Neural cell (in vitro differentiated cells): ENCODE data around the gene ACTA2. TPM values are rescaled to one million over a fixed set of nuclear protein-coding genes. Genes with fewer than 3 reads are reported as not detected.

Experiments
- H2AFZ ChIP-seq: fragments of 200-600, 300-800 bp; sonication (generic), shearing (Covaris generic); 2 replicates; pipeline ENCODE4 v1.6.0; 2014; ENCODE audit warnings: low read depth, mild to moderate bottlenecking, antibody characterized with exemption, low read length, moderate library complexity
- H3F3A ChIP-seq: fragments of 200-600 bp; shearing (Covaris generic); 2 replicates; pipeline ENCODE4 v1.6.1; 2016; ENCODE audit warnings: mild to moderate bottlenecking, moderate library complexity, mixed read lengths, antibody characterized with exemption, low read length; ENCODE audit not compliant: insufficient read depth, poor library complexity, severe bottlenecking
- H3K27ac ChIP-seq: fragments of 200-600, 300-800 bp; sonication (generic), shearing (Covaris generic); 2 replicates; pipeline ENCODE4 v1.5.1; 2014; ENCODE audit warnings: mild to moderate bottlenecking, low read length, moderate library complexity
- H3K27me3 ChIP-seq: fragments of 300-800, 200-600 bp; sonication (generic), shearing (Covaris generic); 2 replicates; pipeline ENCODE4 v1.6.0; 2014; ENCODE audit warnings: mild to moderate bottlenecking, low read depth, low read length, moderate library complexity; ENCODE audit not compliant: insufficient read depth
- H3K36me3 ChIP-seq: fragments of 300-800, 200-600 bp; sonication (generic), shearing (Covaris generic); 2 replicates; pipeline ENCODE4 v1.5.1; 2014; ENCODE audit warnings: mild to moderate bottlenecking, antibody characterized with exemption, low read length, moderate library complexity; ENCODE audit not compliant: insufficient read depth
- H3K4me2 ChIP-seq: fragments of 300-800, 200-600 bp; sonication (generic), shearing (Covaris generic); 2 replicates; pipeline ENCODE4 v1.6.0; 2014; ENCODE audit warnings: mild to moderate bottlenecking, low read length
- H3K4me3 ChIP-seq: fragments of 300-800, 200-600 bp; sonication (generic), shearing (Covaris generic); 2 replicates; pipeline ENCODE4 v1.5.1; 2014; ENCODE audit warnings: mild to moderate bottlenecking, low read length, moderate library complexity
- H3K79me2 ChIP-seq: fragments of 200-600 bp; shearing (Covaris generic); replicated peaks from 2 replicates; pipeline ENCODE4 v1.6.0; 2014; ENCODE audit warnings: mild to moderate bottlenecking, low read length, moderate library complexity; ENCODE audit not compliant: insufficient read depth
- H3K9ac ChIP-seq: fragments of 300-800, 200-600 bp; sonication (generic), shearing (Covaris generic); 2 replicates; pipeline ENCODE4 v1.6.1; 2016; ENCODE audit warnings: mild to moderate bottlenecking, low read length, mixed read lengths
- H3K9me2 ChIP-seq: fragments of 200-600 bp; shearing (Covaris generic); 2 replicates; pipeline ENCODE4 v1.6.1; 2016; ENCODE audit warnings: mild to moderate bottlenecking, low read length, mixed read lengths; ENCODE audit not compliant: insufficient read depth
- H3K9me3 ChIP-seq: fragments of 200-600, 300-800 bp; sonication (generic), shearing (Covaris generic); 2 replicates; pipeline ENCODE4 v1.6.1; 2016; ENCODE audit warnings: mild to moderate bottlenecking, mixed run types, low read length, moderate library complexity, mixed read lengths
- H4K20me1 ChIP-seq: fragments of 200-600 bp; shearing (Covaris generic); 2 replicates; pipeline ENCODE4 v1.6.1; 2016; ENCODE audit warnings: mild to moderate bottlenecking, mixed run types; ENCODE audit not compliant: insufficient read depth
- CTCF ChIP-seq: fragments of 450-650 bp; IDR thresholded peaks from 2 replicates; pipeline ENCODE4 v1.5.1; 2014; ENCODE audit warnings: antibody characterized with exemption, mild to moderate bottlenecking, moderate library complexity; ENCODE audit not compliant: poor library complexity, severe bottlenecking
- EP300 ChIP-seq: fragments of 450-650 bp; conservative IDR thresholded peaks from 2 replicates; pipeline ENCODE4 v1.6.1; 2014; ENCODE audit warnings: antibody characterized with exemption, mild to moderate bottlenecking, moderate library complexity; ENCODE audit not compliant: poor library complexity, severe bottlenecking
- EZH2 ChIP-seq: fragments of 200-600, 300-800 bp; shearing (Covaris generic), sonication (generic); IDR thresholded peaks from 2 replicates; pipeline ENCODE4 v1.6.1; 2014; ENCODE audit warnings: antibody characterized with exemption, low read length, borderline replicate concordance, mild to moderate bottlenecking; ENCODE audit not compliant: insufficient read depth, poor library complexity, severe bottlenecking
- MXI1 ChIP-seq: fragments of 450-650 bp; conservative IDR thresholded peaks from 2 replicates; pipeline ENCODE4 v1.6.1; 2014; ENCODE audit warnings: antibody characterized with exemption, mild to moderate bottlenecking; ENCODE audit not compliant: poor library complexity, severe bottlenecking
- POLR2AphosphoS5 ChIP-seq: IDR thresholded peaks from 2 replicates; pipeline ENCODE4 v1.6.1; 2012
- RAD21 ChIP-seq: fragments of 450-650 bp; conservative IDR thresholded peaks from 2 replicates; pipeline ENCODE4 v1.6.1; 2014; ENCODE audit warnings: antibody characterized with exemption, mild to moderate bottlenecking, moderate library complexity
- REST ChIP-seq: IDR thresholded peaks from 2 replicates; pipeline ENCODE4 v1.6.1; 2012; ENCODE audit warnings: borderline replicate concordance
- SMC3 ChIP-seq: fragments of 450-650 bp; conservative IDR thresholded peaks from 2 replicates; pipeline ENCODE4 v1.6.1; 2014; ENCODE audit warnings: antibody characterized with exemption, mild to moderate bottlenecking, moderate library complexity; ENCODE audit not compliant: poor library complexity
- TAF1 ChIP-seq: IDR thresholded peaks from 2 replicates; pipeline ENCODE4 v1.6.1; 2012; ENCODE audit warnings: low read depth
- polyA plus RNA-seq: library from polyadenylated mRNA; depleted of rRNA; stranded (reverse); fragments of >200 nt; gene quantifications from 2 replicates; pipeline ENCODE4 v1.2.3, GENCODE V29; 2014

ACTA2 gene
- polyA plus RNA-seq, 1 donor from 2014 or later: 0.53 TPM

DNA sequence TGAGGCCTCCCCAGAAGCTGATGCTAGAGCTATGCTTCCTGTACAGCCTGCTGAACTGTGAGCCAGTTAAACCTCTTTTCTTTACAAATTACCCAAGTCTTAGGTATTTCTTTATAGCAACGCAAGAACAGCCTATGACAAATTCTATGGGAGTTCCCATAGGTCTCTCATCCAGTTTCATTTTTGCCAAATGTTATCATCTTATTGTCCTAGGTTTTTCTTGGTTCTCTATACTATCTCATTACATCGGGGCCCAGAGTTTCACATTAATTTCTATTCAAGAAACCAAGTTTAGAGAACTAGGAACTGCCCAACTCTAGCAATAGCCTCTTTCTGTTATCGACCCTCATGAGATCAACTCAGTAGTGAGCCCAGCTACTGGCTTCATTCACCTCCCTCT, 15.9 kb downstream of the ACTA2 start:
- Histone ChIP-seq H3K9me3 (no peaks in the 10 kb centered on the region), H4K20me1 (no peaks in the 10 kb centered on the region), H3K27me3 (no peaks in the 10 kb centered on the region), H3K9me2 (no peaks in the 10 kb centered on the region), H3K36me3 (no peaks in the 10 kb centered on the region), H3K4me2 (no peak overlapping the region), H3F3A (no peaks in the 10 kb centered on the region), H3K27ac (no peak overlapping the region), H2AFZ (no peak overlapping the region), H3K79me2 (no peaks in the 10 kb centered on the region), H3K9ac (no peak overlapping the region), H3K4me3 (no peak overlapping the region)
- no peak for TF ChIP-seq SMC3
- no peak for TF ChIP-seq EP300
- TF ChIP-seq RAD21: no peak
- TF ChIP-seq EZH2: no peak
- no peak for TF ChIP-seq MXI1
- TF ChIP-seq CTCF: no peak
- no peak for TF ChIP-seq POLR2AphosphoS5
- TF ChIP-seq TAF1: no peak
- TF ChIP-seq REST: no peak

- H3F3A ChIP-seq: no peaks in the 10 kb centered on the region
- H3K9me3 ChIP-seq: no peaks in the 10 kb centered on the region
- no peaks in the 10 kb centered on the region for H3K79me2 ChIP-seq
- TF ChIP-seq RAD21 (peak; percentile 79), EZH2 (no peak), POLR2AphosphoS5 (no peak), SMC3 (peak; percentile 86), CTCF (peak; percentile 77), TAF1 (no peak)
- H3K36me3 ChIP-seq: no peaks in the 10 kb centered on the region
- H3K9me2 ChIP-seq: no peaks in the 10 kb centered on the region
- no peak overlapping the region for H3K4me3 ChIP-seq
- H3K4me2 ChIP-seq: no peak overlapping the region
- H2AFZ ChIP-seq: no peak overlapping the region
- H4K20me1 ChIP-seq: no peaks in the 10 kb centered on the region
- no peaks in the 10 kb centered on the region for H3K27me3 ChIP-seq
- H3K9ac ChIP-seq: no peak overlapping the region
- H3K27ac ChIP-seq: no peak overlapping the region
Measured at GRCh38 chr10:88934900-88935672, 17.5 kb downstream of the ACTA2 start.
